ENCODE results near the gene ATG2B.

- TF ChIP-seq, protein P1, sequence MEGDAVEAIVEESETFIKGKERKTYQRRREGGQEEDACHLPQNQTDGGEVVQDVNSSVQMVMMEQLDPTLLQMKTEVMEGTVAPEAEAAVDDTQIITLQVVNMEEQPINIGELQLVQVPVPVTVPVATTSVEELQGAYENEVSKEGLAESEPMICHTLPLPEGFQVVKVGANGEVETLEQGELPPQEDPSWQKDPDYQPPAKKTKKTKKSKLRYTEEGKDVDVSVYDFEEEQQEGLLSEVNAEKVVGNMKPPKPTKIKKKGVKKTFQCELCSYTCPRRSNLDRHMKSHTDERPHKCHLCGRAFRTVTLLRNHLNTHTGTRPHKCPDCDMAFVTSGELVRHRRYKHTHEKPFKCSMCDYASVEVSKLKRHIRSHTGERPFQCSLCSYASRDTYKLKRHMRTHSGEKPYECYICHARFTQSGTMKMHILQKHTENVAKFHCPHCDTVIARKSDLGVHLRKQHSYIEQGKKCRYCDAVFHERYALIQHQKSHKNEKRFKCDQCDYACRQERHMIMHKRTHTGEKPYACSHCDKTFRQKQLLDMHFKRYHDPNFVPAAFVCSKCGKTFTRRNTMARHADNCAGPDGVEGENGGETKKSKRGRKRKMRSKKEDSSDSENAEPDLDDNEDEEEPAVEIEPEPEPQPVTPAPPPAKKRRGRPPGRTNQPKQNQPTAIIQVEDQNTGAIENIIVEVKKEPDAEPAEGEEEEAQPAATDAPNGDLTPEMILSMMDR (IDR thresholded peaks at IDR 0.05): no peak
- no peak for TF ChIP-seq EZH2 (IDR thresholded peaks at IDR 0.05; ENCODE audit: borderline replicate concordance, insufficient read depth, low read depth, low read length, poor library complexity, severe bottlenecking)
Observed at GRCh38 chr14:96245710-96246538, 117.2 kb downstream of the ATG2B start.
